ENCODE data around the gene ANKS6. TPM values are rescaled to one million over a fixed set of nuclear protein-coding genes. Genes with fewer than 3 reads are reported as not detected.

Gene ANKS6
- total RNA-seq, 1 donor from 2014 or later, result 16.0 TPM

DNA sequence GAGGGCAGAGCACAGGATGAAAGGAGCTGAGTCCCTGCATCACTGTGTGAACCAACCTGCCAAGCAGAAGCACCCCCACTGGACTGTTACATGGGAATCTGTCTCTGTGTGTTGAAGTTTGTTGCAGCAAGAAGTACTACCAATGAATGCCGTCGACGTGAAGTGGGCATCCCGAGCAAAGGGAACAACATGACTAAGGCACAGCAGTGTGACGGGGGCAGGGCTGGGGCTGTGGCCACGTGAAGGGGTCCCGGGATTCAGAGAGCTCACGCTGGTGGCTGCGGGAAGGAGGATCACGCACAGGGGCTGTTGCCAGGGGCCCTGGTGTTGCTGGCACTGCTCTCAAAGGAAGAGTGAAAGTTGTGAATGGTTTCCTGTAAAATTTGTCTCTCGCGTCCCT lies 60.1 kb downstream of the ANKS6 start:
- no peak overlapping the region for H3K27ac Mint-ChIP-seq
- TF ChIP-seq, protein P1, sequence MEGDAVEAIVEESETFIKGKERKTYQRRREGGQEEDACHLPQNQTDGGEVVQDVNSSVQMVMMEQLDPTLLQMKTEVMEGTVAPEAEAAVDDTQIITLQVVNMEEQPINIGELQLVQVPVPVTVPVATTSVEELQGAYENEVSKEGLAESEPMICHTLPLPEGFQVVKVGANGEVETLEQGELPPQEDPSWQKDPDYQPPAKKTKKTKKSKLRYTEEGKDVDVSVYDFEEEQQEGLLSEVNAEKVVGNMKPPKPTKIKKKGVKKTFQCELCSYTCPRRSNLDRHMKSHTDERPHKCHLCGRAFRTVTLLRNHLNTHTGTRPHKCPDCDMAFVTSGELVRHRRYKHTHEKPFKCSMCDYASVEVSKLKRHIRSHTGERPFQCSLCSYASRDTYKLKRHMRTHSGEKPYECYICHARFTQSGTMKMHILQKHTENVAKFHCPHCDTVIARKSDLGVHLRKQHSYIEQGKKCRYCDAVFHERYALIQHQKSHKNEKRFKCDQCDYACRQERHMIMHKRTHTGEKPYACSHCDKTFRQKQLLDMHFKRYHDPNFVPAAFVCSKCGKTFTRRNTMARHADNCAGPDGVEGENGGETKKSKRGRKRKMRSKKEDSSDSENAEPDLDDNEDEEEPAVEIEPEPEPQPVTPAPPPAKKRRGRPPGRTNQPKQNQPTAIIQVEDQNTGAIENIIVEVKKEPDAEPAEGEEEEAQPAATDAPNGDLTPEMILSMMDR (IDR thresholded peaks at IDR 0.05), result no peak
- no peak for TF ChIP-seq EZH2phosphoT487 (IDR thresholded peaks at IDR 0.05)
- no peak for TF ChIP-seq EZH2 (IDR thresholded peaks at IDR 0.05)

DNA sequence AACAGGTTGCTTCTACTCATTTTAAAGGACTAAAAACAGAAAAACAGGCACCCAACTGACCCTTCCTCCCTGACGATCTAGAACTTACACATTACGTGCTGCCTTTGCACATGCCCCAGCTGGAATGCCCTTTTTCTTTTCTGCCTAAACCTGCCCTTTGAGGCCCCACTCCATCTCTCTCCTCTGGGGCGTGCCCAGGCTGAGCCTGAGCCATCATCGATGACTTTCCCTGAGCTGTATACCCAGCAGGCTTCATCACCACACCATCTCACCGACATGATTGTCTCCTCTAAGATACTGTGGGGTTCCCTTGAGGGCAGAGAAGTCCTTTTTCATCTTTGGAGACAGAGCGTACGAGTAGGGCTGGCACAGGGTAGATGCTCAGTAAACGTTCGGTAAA lies 63.6 kb downstream of the ANKS6 start:
- Mint-ChIP-seq H3K9me3 (peaks cover 5% of the 10 kb centered on the region), H3K4me1 (peaks cover 9% of the 10 kb centered on the region), H3K4me3 (no peak overlapping the region), H3K27me3 (ENCODE audit: insufficient read depth, low read depth) (no peaks in the 10 kb centered on the region), H3K36me3 (peaks cover 20% of the 10 kb centered on the region), H3K27ac (peak overlapping the region; percentile 14)
- TF ChIP-seq EZH2 (IDR thresholded peaks at IDR 0.05) (no peak), EZH2phosphoT487 (IDR thresholded peaks at IDR 0.05) (no peak)
- TF ChIP-seq, protein P1 (IDR thresholded peaks at IDR 0.05), result no peak
- Histone ChIP-seq H3K4me3 (no peak overlapping the region), H3K9me3 (ENCODE audit: low read depth) (no peaks in the 10 kb centered on the region), H3K9ac (no peak overlapping the region), H3K36me3 (no peaks in the 10 kb centered on the region), H3K4me1 (no peaks in the 10 kb centered on the region), H4K20me1 (ENCODE audit: low read depth) (no peaks in the 10 kb centered on the region), H3K4me2 (no peak overlapping the region), H2AFZ (replicated peaks) (no peak overlapping the region), H3F3A (ENCODE audit: low read depth) (no peaks in the 10 kb centered on the region), H3K79me2 (ENCODE audit: low read depth) (no peaks in the 10 kb centered on the region), H3K27ac (no peak overlapping the region), H3K27me3 (no peaks in the 10 kb centered on the region)
- DNase-seq (ENCODE audit: low spot score), result no peak

More for the DNA sequence above, 60.1 kb downstream of the ANKS6 start:
- Histone ChIP-seq H3K4me2 (no peak overlapping the region), H3K36me3 (no peaks in the 10 kb centered on the region), H3K4me1 (no peaks in the 10 kb centered on the region), H3K4me3 (no peak overlapping the region), H3K27me3 (no peaks in the 10 kb centered on the region), H3K79me2 (ENCODE audit: low read depth) (no peaks in the 10 kb centered on the region), H3K9ac (no peak overlapping the region), H3K27ac (no peak overlapping the region), H4K20me1 (ENCODE audit: low read depth) (no peaks in the 10 kb centered on the region), H3K9me3 (ENCODE audit: low read depth) (no peaks in the 10 kb centered on the region), H3F3A (ENCODE audit: low read depth) (no peaks in the 10 kb centered on the region), H2AFZ (replicated peaks) (no peak overlapping the region)
- Mint-ChIP-seq H3K9me3 (peaks cover 13% of the 10 kb centered on the region), H3K36me3 (peaks cover 34% of the 10 kb centered on the region), H3K27me3 (ENCODE audit: insufficient read depth, low read depth) (no peaks in the 10 kb centered on the region), H3K4me1 (no peaks in the 10 kb centered on the region), H3K4me3 (no peak overlapping the region)
- DNase-seq (ENCODE audit: low spot score), result no peak

DNA sequence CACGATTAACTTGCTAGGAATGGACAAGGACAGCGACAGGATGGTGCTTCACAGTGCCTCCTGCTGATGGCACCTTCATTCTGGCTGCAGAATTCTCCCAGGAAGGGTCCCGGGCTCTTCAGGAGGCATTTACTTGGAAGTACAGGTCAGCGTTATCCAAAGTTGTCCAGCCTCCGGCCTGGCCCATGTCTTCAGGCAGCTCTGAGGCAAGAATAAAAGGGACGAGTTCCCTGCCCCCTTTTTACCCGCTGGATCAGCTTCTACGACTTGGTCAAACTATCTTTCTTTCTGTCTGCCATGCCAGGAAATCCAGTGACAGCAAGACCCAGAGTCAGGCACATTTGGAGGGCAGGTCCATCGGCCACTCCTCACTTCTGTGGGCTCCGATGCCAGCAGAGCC lies 64.3 kb downstream of the ANKS6 start:
- no peak for DNase-seq (ENCODE audit: low spot score)
- Mint-ChIP-seq H3K27me3 (ENCODE audit: insufficient read depth, low read depth) (no peaks in the 10 kb centered on the region), H3K4me3 (no peak overlapping the region), H3K9me3 (no peaks in the 10 kb centered on the region), H3K27ac (no peak overlapping the region), H3K4me1 (peaks cover 11% of the 10 kb centered on the region), H3K36me3 (peaks cover 13% of the 10 kb centered on the region)
- Histone ChIP-seq H4K20me1 (ENCODE audit: low read depth) (no peaks in the 10 kb centered on the region), H3K27ac (no peak overlapping the region), H3K4me1 (no peaks in the 10 kb centered on the region), H2AFZ (replicated peaks) (no peak overlapping the region), H3K27me3 (no peaks in the 10 kb centered on the region), H3K9me3 (ENCODE audit: low read depth) (no peaks in the 10 kb centered on the region), H3K4me2 (no peak overlapping the region), H3K4me3 (no peak overlapping the region), H3K79me2 (ENCODE audit: low read depth) (no peaks in the 10 kb centered on the region), H3F3A (ENCODE audit: low read depth) (no peaks in the 10 kb centered on the region), H3K9ac (no peak overlapping the region), H3K36me3 (no peaks in the 10 kb centered on the region)
- TF ChIP-seq EZH2 (IDR thresholded peaks at IDR 0.05) (no peak), EZH2phosphoT487 (IDR thresholded peaks at IDR 0.05) (no peak)
- TF ChIP-seq, protein P1 (IDR thresholded peaks at IDR 0.05), result no peak
